Prostate gland (tissue), 2 donors: ENCODE measurements around the gene MYO15B.

Experiments
- POLR2A ChIP-seq: fragments of 450-650 bp; IDR thresholded peaks from one replicate; pipeline ENCODE4 v1.6.1; 2016; ENCODE audit warnings: antibody characterized with exemption, mild to moderate bottlenecking
- TF ChIP-seq, protein P1 (sequence below), 4 experiments: fragments of 200-600 bp in 2 of 4; fragments of 450-650 bp in 2 of 4; sonication (generic) in 2 of 4; IDR thresholded peaks; 1 replicate in 3 of 4; 2 replicates in 1 of 4; pipeline ENCODE4 v1.5.1; 2016 to 2019; ENCODE audit warnings: antibody characterized with exemption in 4 of 4, mild to moderate bottlenecking in 2 of 4, moderate library complexity in 2 of 4

DNA sequence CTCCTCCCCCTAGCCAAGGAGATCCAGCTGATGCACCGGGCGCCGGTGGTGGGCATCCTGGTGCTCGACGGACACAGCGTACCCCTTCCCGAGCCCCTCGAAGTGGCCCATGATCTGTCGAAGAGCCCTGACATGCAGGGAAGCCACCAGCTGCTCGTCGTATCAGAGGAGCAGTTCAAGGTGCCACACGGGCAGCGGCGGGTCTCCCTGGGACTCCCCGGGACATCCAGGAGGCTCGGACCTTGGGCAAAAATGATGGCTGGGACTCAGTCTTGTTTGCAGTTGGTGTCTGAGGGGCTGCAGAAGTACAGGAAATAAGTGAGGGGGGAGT lies 15.8 kb upstream of the MYO15B start:
- TF ChIP-seq, protein P1, sequence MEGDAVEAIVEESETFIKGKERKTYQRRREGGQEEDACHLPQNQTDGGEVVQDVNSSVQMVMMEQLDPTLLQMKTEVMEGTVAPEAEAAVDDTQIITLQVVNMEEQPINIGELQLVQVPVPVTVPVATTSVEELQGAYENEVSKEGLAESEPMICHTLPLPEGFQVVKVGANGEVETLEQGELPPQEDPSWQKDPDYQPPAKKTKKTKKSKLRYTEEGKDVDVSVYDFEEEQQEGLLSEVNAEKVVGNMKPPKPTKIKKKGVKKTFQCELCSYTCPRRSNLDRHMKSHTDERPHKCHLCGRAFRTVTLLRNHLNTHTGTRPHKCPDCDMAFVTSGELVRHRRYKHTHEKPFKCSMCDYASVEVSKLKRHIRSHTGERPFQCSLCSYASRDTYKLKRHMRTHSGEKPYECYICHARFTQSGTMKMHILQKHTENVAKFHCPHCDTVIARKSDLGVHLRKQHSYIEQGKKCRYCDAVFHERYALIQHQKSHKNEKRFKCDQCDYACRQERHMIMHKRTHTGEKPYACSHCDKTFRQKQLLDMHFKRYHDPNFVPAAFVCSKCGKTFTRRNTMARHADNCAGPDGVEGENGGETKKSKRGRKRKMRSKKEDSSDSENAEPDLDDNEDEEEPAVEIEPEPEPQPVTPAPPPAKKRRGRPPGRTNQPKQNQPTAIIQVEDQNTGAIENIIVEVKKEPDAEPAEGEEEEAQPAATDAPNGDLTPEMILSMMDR (IDR thresholded peaks at IDR 0.05): no peak
- TF ChIP-seq POLR2A: no peak
